HCT116 (cell line): Measurements from ENCODE around the gene PITRM1. TPM values are rescaled to one million over a fixed set of nuclear protein-coding genes. Genes with fewer than 3 reads are reported as not detected.

Source experiments
- ATAC-seq: fragments of 200-7000 bp; cut with Tn5 transposase; 2 replicates; pipeline ENCODE4 v1.9.1; 2020; ENCODE audit warnings: mild to moderate bottlenecking, moderate library complexity
- BruUV-seq: library from RNA; stranded (reverse); fragments of 400-500 nt; replicated peaks from 2 replicates; lab custom pipeline; 2021; lab: Mats Ljungman, UMichigan
- CTCF ChIA-PET: fragments of 300-600 bp; sonication (Branson Sonifier 250); formaldehyde crosslinking; loops from one replicate; lab custom pipeline; 2021; ENCODE audit warnings: antibody characterized with exemption; lab: Charles Lee
- POLR2A ChIA-PET: fragments of 300-600, 350-600 bp; sonication (Branson Sonifier 250); formaldehyde crosslinking; loops from one replicate; lab custom pipeline; 2021; ENCODE audit warnings: antibody characterized with exemption; lab: Charles Lee
- RAD21 ChIA-PET, 2 experiments: fragments of 300-600 bp; sonication (Branson Sonifier 250); formaldehyde crosslinking; loops; one replicate each; lab custom pipeline; 2023; ENCODE audit warnings: low total read pairs in 2 of 2; ENCODE audit not compliant: uncharacterized antibody in 2 of 2, unreplicated experiment in 2 of 2, low non-redundant PET in 1 of 2; lab: Charles Lee
- DNase-seq: peaks from one replicate; pipeline ENCODE4 v3.0.0-alpha.2; 2010; ENCODE audit warnings: low read depth, low spot score
- H2AFZ ChIP-seq: fragments of 200-600 bp; shearing (Covaris generic), sonication (generic); 2 replicates; pipeline ENCODE4 v1.6.1; 2017; ENCODE audit warnings: low read depth, mixed run types, mixed read lengths, antibody characterized with exemption, low read length; ENCODE audit not compliant: poor library complexity, severe bottlenecking
- H3K27ac ChIP-seq: 2 replicates; pipeline ENCODE4 v1.5.1; 2012; ENCODE audit warnings: low read depth, low read length
- H3K27me3 ChIP-seq: fragments of 200-600 bp; sonication (generic); 2 replicates; pipeline ENCODE4 v1.6.1; 2016; ENCODE audit warnings: mixed run types, low read length, mixed read lengths; ENCODE audit not compliant: insufficient read depth
- H3K36me3 ChIP-seq, 2 experiments: fragments of 200-500 bp in 1 of 2; fragments of 200-600 bp in 1 of 2; sonication (Bioruptor generic) in 1 of 2; sonication (generic) in 1 of 2; 2 replicates each; pipeline versions ENCODE4 v1.5.1 to v1.6.1; 2014 to 2016; ENCODE audit warnings: low read length in 2 of 2, inconsistent platforms in 1 of 2, mixed read lengths in 1 of 2, mixed run types in 1 of 2; ENCODE audit not compliant: insufficient read depth in 2 of 2, control insufficient read depth in 1 of 2
- H3K4me1 ChIP-seq, 2 experiments: fragments of 200-600 bp in 1 of 2; sonication (generic) in 1 of 2; 2 replicates each; pipeline versions ENCODE4 v1.5.1 to v1.6.1; 2012 to 2017; ENCODE audit warnings: low read length in 2 of 2, inconsistent platforms in 1 of 2, mild to moderate bottlenecking in 1 of 2, mixed read lengths in 1 of 2, mixed run types in 1 of 2, moderate library complexity in 1 of 2; ENCODE audit not compliant: insufficient read depth in 2 of 2, control insufficient read depth in 1 of 2
- H3K4me2 ChIP-seq: fragments of 200-600 bp; sonication (generic); 2 replicates; pipeline ENCODE4 v1.6.1; 2017; ENCODE audit warnings: mixed run types, low read length, mixed read lengths
- H3K4me3 ChIP-seq, 2 experiments: fragments of 200-600 bp in 1 of 2; sonication (generic) in 1 of 2; replicated peaks in 1 of 2; 2 replicates each; pipeline ENCODE4 v1.5.1; 2011 to 2016; ENCODE audit warnings: low read length in 2 of 2, control low read depth in 1 of 2, low read depth in 1 of 2, mild to moderate bottlenecking in 1 of 2, mixed read lengths in 1 of 2, mixed run types in 1 of 2
- H3K79me2 ChIP-seq: fragments of 200-600 bp; sonication (generic); 2 replicates; pipeline ENCODE4 v1.6.1; 2017; ENCODE audit warnings: mild to moderate bottlenecking, mixed run types, low read length, moderate library complexity, mixed read lengths; ENCODE audit not compliant: insufficient read depth
- H3K9ac ChIP-seq: fragments of 200-600 bp; sonication (generic); 2 replicates; pipeline ENCODE4 v1.6.1; 2016; ENCODE audit warnings: low read length, mixed read lengths
- H3K9me2 ChIP-seq: fragments of 200-600 bp; sonication (generic), shearing (Covaris generic); 2 replicates; pipeline ENCODE4 v1.6.1; 2017; ENCODE audit warnings: mixed run types, mild to moderate bottlenecking, moderate library complexity; ENCODE audit not compliant: insufficient read depth
- H3K9me3 ChIP-seq, 2 experiments: fragments of 200-500 bp in 1 of 2; fragments of 200-600 bp in 1 of 2; sonication (Bioruptor generic) in 1 of 2; sonication (generic) in 1 of 2; 2 replicates each; pipeline ENCODE4 v1.6.1; 2014 to 2017; ENCODE audit warnings: low read length in 2 of 2, mixed read lengths in 2 of 2, inconsistent platforms in 1 of 2, low read depth in 1 of 2, mild to moderate bottlenecking in 1 of 2, mixed run types in 1 of 2, moderate library complexity in 1 of 2; ENCODE audit not compliant: control insufficient read depth in 1 of 2, insufficient read depth in 1 of 2
- H4K20me1 ChIP-seq: fragments of 200-600 bp; sonication (generic), shearing (Covaris generic); 2 replicates; pipeline ENCODE4 v1.6.1; 2017; ENCODE audit warnings: mixed run types, mild to moderate bottlenecking, moderate library complexity; ENCODE audit not compliant: insufficient read depth
- ATF3 ChIP-seq: IDR thresholded peaks from 2 replicates; pipeline ENCODE4 v1.6.1; 2012
- ELF1 ChIP-seq: IDR thresholded peaks from 2 replicates; pipeline ENCODE4 v1.6.1; 2012; ENCODE audit warnings: low read depth, borderline replicate concordance
- EZH2 ChIP-seq: fragments of 200-600 bp; sonication (generic); IDR thresholded peaks from 2 replicates; pipeline ENCODE4 v1.6.1; 2017; ENCODE audit warnings: antibody characterized with exemption, mixed run types
- EZH2phosphoT487 ChIP-seq: fragments of 200-600 bp; IDR thresholded peaks from 2 replicates; pipeline ENCODE4 v1.6.1; 2018; ENCODE audit warnings: antibody characterized with exemption, borderline replicate concordance
- FOSL1 ChIP-seq: IDR thresholded peaks from 2 replicates; pipeline ENCODE4 v1.6.1; 2012; ENCODE audit warnings: low read depth
- MAX ChIP-seq: IDR thresholded peaks from 2 replicates; pipeline ENCODE4 v1.6.1; 2012
- POLR2A ChIP-seq: IDR thresholded peaks from 2 replicates; pipeline ENCODE4 v1.7.0; 2011; ENCODE audit warnings: borderline replicate concordance; ENCODE audit not compliant: insufficient read depth, insufficient read length; ENCODE audit errors: extremely low read depth
- POLR2AphosphoS5 ChIP-seq: IDR thresholded peaks from 2 replicates; pipeline ENCODE4 v1.6.1; 2011; ENCODE audit warnings: mild to moderate bottlenecking, low read depth, low read length, moderate library complexity
- REST ChIP-seq: IDR thresholded peaks from 2 replicates; pipeline ENCODE4 v1.6.1; 2012; ENCODE audit warnings: low read depth
- SIN3A ChIP-seq: IDR thresholded peaks from 2 replicates; pipeline ENCODE4 v1.6.1; 2012; ENCODE audit warnings: low read depth
- SP1 ChIP-seq: IDR thresholded peaks from 2 replicates; pipeline ENCODE4 v1.6.1; 2012; ENCODE audit warnings: low read depth
- SRF ChIP-seq: IDR thresholded peaks from 2 replicates; pipeline ENCODE4 v1.6.1; 2012; ENCODE audit warnings: low read depth
- TCF7L2 ChIP-seq: IDR thresholded peaks from 2 replicates; pipeline ENCODE4 v1.7.0; 2011; ENCODE audit warnings: borderline replicate concordance, inconsistent platforms; ENCODE audit not compliant: insufficient read depth, insufficient read length; ENCODE audit errors: extremely low read depth
- YY1 ChIP-seq: IDR thresholded peaks from 2 replicates; pipeline ENCODE4 v1.6.1; 2011; ENCODE audit warnings: low read length, low read depth, moderate library complexity, mild to moderate bottlenecking; ENCODE audit not compliant: insufficient replicate concordance; ENCODE audit errors: extremely low read depth
- ZBTB33 ChIP-seq: IDR thresholded peaks from 2 replicates; pipeline ENCODE4 v1.6.1; 2011; ENCODE audit warnings: mild to moderate bottlenecking, low read length, moderate library complexity; ENCODE audit not compliant: insufficient replicate concordance; ENCODE audit errors: extremely low read depth
- ZNF274 ChIP-seq: fragments of 200-500 bp; sonication (Bioruptor generic); IDR thresholded peaks from 2 replicates; pipeline ENCODE4 v1.6.1; 2014; ENCODE audit warnings: mild to moderate bottlenecking, low read depth, low read length, inconsistent platforms
- intact Hi-C: fragments of 100-400 bp; cut with micrococcal nuclease; formaldehyde crosslinking; loops from 2 replicates; pipeline ENCODE4 v1.10.0; 2022
- total RNA-seq: library from RNA; stranded (reverse); gene quantifications from one replicate; pipeline ENCODE4 v1.2.1, GENCODE V29; 2021; ENCODE audit not compliant: unreplicated experiment

Gene PITRM1
- total RNA-seq, 1 experiment from 2014 or later = 59.5 TPM

- H3K27me3 ChIP-seq = no peaks in the 10 kb centered on the region; the same call in 1 of the 2 replicates
- H3K4me3 ChIP-seq = no peak overlapping the region
- no peaks in the 10 kb centered on the region for H3K9me2 ChIP-seq
- ChIA-PET RAD21 (no interaction called here), CTCF (no interaction called here), POLR2A (no interaction called here)
- no peaks in the 10 kb centered on the region for H3K9me3 ChIP-seq
- H3K4me2 ChIP-seq = no peak overlapping the region
- no peak overlapping the region for H3K9ac ChIP-seq
- DNase-seq = no peak
- BruUV-seq = no TSS peak
- no peaks in the 10 kb centered on the region for H3K36me3 ChIP-seq
- no peaks in the 10 kb centered on the region for H3K79me2 ChIP-seq
- no peaks in the 10 kb centered on the region for H3K4me1 ChIP-seq
- no peak overlapping the region for H3K27ac ChIP-seq
- H4K20me1 ChIP-seq = no peaks in the 10 kb centered on the region
- H2AFZ ChIP-seq = no peak overlapping the region
- no peak for TF ChIP-seq SRF
- no peak for TF ChIP-seq ZBTB33
- no peak for TF ChIP-seq TCF7L2
- TF ChIP-seq EZH2 = no peak
- no peak for TF ChIP-seq POLR2AphosphoS5
- no peak for TF ChIP-seq REST
- no peak for TF ChIP-seq SIN3A
- no peak for TF ChIP-seq ATF3
- TF ChIP-seq FOSL1 = no peak
- no peak for TF ChIP-seq EZH2phosphoT487
- TF ChIP-seq ZNF274 = no peak
- no peak for TF ChIP-seq MAX
- no peak for TF ChIP-seq ELF1
- TF ChIP-seq SP1 = no peak
- TF ChIP-seq YY1 = no peak
- TF ChIP-seq POLR2A = no peak
- no peak for ATAC-seq
- intact Hi-C loops = no loop called here
Observed at GRCh38 chr10:3213208-3213607, 40.6 kb upstream of the PITRM1 start.
